Cardiac septum (tissue), 1 donor: ENCODE data around the gene SLC16A14. TPM values are rescaled to one million over a fixed set of nuclear protein-coding genes. Genes with fewer than 3 reads are reported as not detected.

Experiments used
- DNase-seq: peaks from one replicate; pipeline ENCODE4 v3.0.0-alpha.2; 2020; ENCODE audit warnings: low spot score
- intact Hi-C: fragments of 100-400 bp; cut with DNase I; formaldehyde crosslinking; loops from one replicate; pipeline ENCODE4 v1.14.0; 2022
- total RNA-seq: library from RNA; stranded (reverse); fragmentation: NEBNext Ultra II Directional; extraction: Animal tissue kit (Norgen Biotek cat#: 25700); gene quantifications from one replicate; pipeline ENCODE4 v1.2.1, GENCODE V29; 2021
- donor health status: DM: no; HTN: no; CAD: no.

The SLC16A14 gene
- total RNA-seq, 1 donor from 2014 or later, result 2.0 TPM

- intact Hi-C loops, result no loop called here
- DNase-seq, result no peak
Measured at GRCh38 chr2:230043461-230043860, 25.3 kb downstream of the SLC16A14 start.

GRCh38 chr2:230043025-230043424 lies 25.7 kb downstream of the SLC16A14 start:
- intact Hi-C loops, result no loop called here
- DNase-seq, result no peak

GRCh38 chr2:230042195-230042594 lies 26.5 kb downstream of the SLC16A14 start:
- intact Hi-C loops, result no loop called here
- DNase-seq, result no peak

DNA sequence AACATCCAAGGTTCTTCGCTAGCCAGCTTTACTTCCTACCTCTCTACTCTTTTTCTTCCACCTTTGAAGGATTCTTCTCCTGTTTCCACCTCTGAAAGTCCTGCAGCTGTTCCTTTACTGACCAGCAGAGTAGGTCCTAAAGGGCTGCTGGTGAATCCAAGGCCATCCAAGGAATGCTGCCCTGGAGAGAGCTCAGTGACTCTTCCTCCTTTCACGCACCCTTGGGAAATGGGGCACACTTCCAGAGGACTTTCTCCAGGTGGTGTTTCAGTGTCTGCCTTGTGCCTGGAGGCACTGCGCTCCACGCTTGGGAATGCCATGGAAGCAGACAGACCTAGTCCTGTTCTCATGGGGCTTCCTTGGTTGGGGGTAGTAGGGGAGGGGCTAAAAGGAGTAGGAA lies 45.4 kb downstream of the SLC16A14 start:
- intact Hi-C loops, result no loop called here
- DNase-seq, result no peak

DNA sequence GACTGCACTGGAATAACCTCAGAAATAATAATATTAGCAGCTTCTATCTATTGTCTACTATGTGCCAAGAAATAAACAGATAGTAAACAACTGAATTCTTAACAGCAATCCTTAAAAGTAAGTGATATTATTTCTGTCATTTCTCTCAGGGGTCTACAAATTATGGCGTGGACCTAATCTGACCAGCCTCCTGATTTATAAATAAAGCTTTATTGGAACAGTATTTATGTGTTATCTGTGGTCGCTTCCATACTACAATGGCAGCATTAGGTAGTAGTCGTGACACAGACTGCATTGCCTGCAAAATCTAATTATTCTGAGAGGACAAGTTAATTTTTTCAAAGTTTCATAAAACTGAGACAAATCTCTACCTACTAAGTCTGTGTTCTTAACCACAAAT lies 49.0 kb downstream of the SLC16A14 start:
- intact Hi-C loops, result no loop called here
- DNase-seq, result no peak

DNA sequence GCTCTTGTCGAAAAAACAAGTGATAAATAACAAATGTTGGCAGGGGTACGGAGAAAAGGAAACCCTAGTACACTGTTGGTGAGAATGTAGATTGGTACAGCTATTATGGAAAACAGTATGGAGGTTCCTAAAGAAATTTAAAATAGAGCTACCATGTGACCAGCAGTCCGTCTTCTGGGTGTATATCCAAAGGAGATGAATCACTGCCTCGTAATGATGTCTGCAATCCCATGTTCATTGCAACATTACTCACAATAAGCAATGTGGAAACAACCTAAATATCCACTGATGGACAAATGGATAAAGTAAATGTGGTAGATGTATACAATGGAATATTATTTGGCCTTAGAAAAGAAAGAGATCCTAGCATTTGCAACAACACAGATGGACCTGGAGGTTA lies 50.6 kb downstream of the SLC16A14 start:
- no peak for DNase-seq
- intact Hi-C loops, result no loop called here

GRCh38 chr2:230016844-230017243 lies 51.9 kb downstream of the SLC16A14 start:
- DNase-seq, result no peak
- intact Hi-C loops, result no loop called here

DNA sequence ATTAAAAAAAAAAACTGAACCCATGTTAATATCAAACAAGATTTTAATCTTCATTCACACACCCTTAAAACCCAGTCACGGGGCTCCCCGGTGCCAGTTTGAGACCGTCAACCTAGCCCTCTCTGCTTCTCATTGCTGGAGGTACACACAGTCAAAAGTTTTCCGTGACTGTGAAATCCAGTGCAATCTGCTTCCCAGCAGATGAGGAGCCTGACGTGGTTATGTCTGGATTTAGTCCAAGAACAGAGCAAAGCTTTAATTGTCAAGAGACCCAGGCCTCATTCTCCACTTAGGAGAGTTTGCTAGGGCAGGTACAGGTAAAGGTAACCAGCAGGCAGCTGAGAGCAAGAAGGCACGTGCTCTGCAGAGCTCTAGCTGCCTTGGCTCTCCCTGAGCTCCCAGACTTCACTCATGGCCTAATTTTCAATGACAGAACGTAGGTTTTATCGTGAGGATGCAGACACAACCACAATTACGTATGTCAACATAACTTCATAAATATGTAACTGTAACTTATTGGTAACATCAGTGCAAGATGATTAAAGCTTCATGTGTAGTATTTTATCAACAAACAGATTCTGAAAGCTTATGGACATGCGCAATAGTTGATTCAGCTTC lies 56.3 kb downstream of the SLC16A14 start:
- intact Hi-C loops, result no loop called here
- DNase-seq, result no peak

- intact Hi-C loops, result no loop called here
- no peak for DNase-seq
Measured at GRCh38 chr2:230011617-230012016, 57.1 kb downstream of the SLC16A14 start.

DNA sequence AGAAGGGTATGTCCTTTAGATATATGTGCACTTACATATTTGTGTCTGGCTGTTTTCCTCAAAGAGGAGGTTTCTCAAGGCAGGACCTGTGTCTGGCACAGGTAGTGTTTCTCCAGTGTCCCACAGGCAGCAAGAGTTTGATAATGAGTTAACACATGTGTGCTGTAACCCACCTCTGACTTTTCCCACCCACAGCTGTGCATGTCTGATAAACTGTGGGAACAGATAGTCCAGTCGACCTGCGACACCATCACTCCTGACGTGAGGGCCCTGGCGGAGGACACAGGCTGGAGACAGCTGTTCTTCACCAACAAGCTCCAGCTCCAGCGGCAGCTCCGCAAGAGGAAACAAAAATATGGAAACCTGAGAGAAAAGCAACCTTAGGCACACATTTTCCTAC lies 58.2 kb downstream of the SLC16A14 start:
- intact Hi-C loops, result no loop called here
- no peak for DNase-seq

GRCh38 chr2:230008708-230009066 lies 60.0 kb downstream of the SLC16A14 start:
- intact Hi-C loops, result loop anchor here (2.0 to 5.0 kb wide), 2 partner anchors 152 to 604 kb away; no protein-coding TSS in a partner anchor
- no peak for DNase-seq

DNA sequence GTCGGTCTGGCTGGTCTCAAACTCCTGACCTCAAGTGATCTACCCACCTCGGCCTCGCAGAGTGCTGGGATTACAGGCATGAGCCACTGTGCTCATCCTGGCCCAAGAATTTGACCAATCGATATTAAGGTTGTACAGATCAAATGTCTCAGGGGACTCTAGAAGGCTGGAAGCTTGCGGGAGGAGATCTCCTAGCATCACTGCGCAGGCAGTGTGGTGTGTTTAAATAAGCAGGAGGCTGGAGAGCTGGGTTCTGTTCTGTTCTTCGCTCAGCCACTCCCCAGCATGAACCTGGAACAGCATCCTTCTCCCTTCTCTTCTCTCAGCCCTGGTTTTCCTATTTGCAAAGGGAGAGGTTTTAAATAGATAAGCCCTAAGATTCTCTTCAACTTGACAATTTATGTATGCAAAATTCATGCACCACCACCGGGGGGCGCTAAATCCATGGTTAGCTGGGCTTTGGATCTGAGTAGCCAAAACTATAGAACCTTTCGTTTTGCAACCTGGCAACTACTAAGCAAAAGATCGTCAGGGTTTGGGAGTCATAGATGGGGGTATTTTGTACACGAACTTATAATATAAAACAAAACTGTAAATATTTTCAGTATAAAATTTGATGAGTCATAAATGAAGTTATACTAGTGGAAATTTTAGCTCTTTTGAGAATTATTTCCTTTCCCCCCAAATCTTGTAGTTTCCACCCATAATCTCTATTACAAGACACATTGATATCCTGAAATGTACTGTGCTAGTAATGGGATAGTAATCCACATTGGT lies 60.6 kb downstream of the SLC16A14 start:
- peak; percentile 82 for DNase-seq
- intact Hi-C loops, result loop anchor here (2.0 to 5.0 kb wide), 2 partner anchors 153 to 604 kb away; no protein-coding TSS in a partner anchor

DNA sequence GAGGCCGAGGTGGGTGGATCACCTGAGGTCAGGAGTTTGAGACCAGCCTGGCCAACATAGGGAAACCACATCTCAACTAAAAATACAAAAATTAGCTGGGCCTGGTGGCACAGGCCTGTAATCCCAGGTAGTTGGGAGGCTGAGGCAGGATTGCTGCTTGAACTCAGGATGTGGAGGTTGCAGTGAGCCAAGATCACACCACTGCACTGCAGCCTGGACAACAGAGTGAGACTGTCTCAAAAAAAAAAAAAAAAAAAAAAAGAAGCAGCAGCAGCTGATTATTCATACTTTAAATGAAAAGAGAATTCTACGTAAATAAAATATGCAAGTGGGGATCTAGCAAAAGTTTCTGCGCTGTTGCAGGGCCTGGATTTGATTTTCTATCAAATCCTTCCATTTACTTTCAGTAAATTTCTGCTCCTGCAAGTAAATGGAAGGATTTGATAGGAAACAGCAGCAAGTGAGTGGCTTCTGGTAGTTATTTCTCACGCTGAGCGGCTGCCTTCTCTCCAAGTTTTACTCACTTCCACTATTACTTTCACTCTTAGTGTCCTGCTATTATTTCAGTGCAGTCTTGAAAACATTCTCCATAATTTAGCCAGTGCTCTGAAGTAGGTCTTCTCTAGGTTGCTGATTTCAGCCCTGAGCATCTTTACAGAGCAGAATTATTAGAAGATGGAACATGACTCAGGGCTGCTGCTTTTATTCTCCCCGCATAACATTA lies 68.4 kb downstream of the SLC16A14 start:
- intact Hi-C loops, result no loop called here

GRCh38 chr2:229997565-229997964 lies 71.2 kb downstream of the SLC16A14 start:
- no peak for DNase-seq
- intact Hi-C loops, result no loop called here

More for the DNA sequence above, 68.4 kb downstream of the SLC16A14 start:
- DNase-seq, result no peak

DNA sequence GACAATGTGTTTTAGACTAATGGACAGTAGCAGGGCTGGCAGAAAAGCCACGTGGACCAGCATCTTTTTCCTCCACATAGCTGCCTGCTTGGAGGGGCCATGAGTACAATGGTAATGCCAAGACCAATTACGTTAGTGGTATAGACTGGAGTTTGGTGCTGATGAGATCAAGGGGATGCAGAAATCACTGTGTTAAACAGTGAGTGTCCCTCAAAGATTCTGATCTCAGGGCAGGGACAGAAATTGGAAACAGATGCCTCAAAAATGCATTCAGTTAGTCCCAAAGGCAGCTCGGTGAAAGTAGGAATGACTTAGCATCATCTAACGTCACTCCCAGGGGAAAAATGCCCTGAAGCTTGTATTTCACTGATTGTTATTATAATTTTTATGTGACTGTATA lies 72.4 kb downstream of the SLC16A14 start:
- intact Hi-C loops, result no loop called here
- no peak for DNase-seq

GRCh38 chr2:229993236-229993635 lies 75.5 kb downstream of the SLC16A14 start:
- DNase-seq, result no peak
- intact Hi-C loops, result no loop called here

Other genes starting within 250 kb of the SLC16A14 start
- gene TRIP12, start 146.9 kb downstream of the SLC16A14 start, total RNA-seq, result 222 TPM
- 1.2 TPM for gene FBXO36, start 146.4 kb downstream of the SLC16A14 start, total RNA-seq
- gene SP110, start 151.1 kb upstream of the SLC16A14 start, total RNA-seq, result 10.0 TPM
- 0.57 TPM for gene SP140, start 156.8 kb upstream of the SLC16A14 start, total RNA-seq